ENCODE data around the gene BTBD16. TPM values are rescaled to one million over a fixed set of nuclear protein-coding genes. Genes with fewer than 3 reads are reported as not detected.

The BTBD16 gene
- total and polyA plus RNA-seq, 10 of the 15 experiments (the other 5 are each of a cell fraction or from before 2014, with no cell fraction given) = 0.11 TPM; not detected in 9

DNA sequence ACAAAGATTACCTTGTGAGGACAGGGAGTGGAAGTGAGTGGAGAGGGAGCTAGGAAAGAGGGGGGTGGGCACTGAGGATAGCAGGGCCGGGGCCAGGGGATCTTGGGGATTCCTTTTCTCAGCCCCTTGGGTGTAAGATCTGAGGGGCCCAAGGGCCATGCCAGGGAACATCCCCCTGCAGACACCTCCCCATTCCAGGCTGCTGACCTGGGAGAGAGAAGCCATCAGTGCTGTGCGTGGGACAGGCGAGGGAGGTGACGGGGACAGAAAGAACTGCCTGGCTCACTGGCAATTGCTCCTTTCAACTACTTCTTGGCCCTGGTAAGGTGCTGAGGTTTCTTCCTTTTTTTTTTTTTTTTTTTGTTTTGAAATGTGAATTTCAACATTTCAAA, 12.0 kb upstream of the BTBD16 start:
- Histone ChIP-seq H3K27me3 (replicated peaks in 1 of 2; ENCODE audit: control insufficient read depth in 2 of 2, insufficient read depth in 2 of 2, low read length in 1 of 2) (no peaks in the 10 kb centered on the region; a peak in 1 of 4 replicates), H3K4me2 (ENCODE audit: control insufficient read depth, insufficient read depth) (no peak overlapping the region), H3K9me3 (replicated peaks; ENCODE audit: control insufficient read depth, insufficient read depth, low read length) (no peaks in the 10 kb centered on the region; the same call in 2 of the 3 replicates), H3K79me2 (ENCODE audit: control insufficient read depth, insufficient read depth, low read length) (no peaks in the 10 kb centered on the region), H3K36me3 (ENCODE audit: control insufficient read depth in 2 of 2, insufficient read depth in 2 of 2, low read length in 1 of 2) (no peaks in the 10 kb centered on the region), H3K27ac (ENCODE audit: control insufficient read depth, insufficient read depth) (no peak overlapping the region), H4K20me1 (ENCODE audit: control insufficient read depth, insufficient read depth) (no peaks in the 10 kb centered on the region), H3K9ac (ENCODE audit: control insufficient read depth, insufficient read depth, low read length) (no peak overlapping the region), H3K4me3 (no peak overlapping the region), H3K4me1 (ENCODE audit: control insufficient read depth, insufficient read depth, low read length) (no peaks in the 10 kb centered on the region), H2AFZ (ENCODE audit: control insufficient read depth, low read depth, low read length) (no peak overlapping the region)
- DNase-seq (ENCODE audit: low read depth, low spot score) (no peak), FAIRE-seq (no peak), ATAC-seq (no peak)
- in situ Hi-C loops (cut with MboI) (no loop called here), intact Hi-C loops (cut with micrococcal nuclease; ENCODE audit: unreplicated experiment) (no loop called here)
- no peak for TF ChIP-seq SMAD5 (IDR thresholded peaks at IDR 0.05; ENCODE audit: low read depth)
- TF ChIP-seq POLR2A (IDR thresholded peaks at IDR 0.05; ENCODE audit: low read depth, low read length) = no peak
- TF ChIP-seq BCLAF1 (IDR thresholded peaks at IDR 0.05) = no peak
- TF ChIP-seq HDAC2 (IDR thresholded peaks at IDR 0.05) = no peak
- no peak for TF ChIP-seq ZNF217 (IDR thresholded peaks at IDR 0.05)
- no peak for TF ChIP-seq BCL3 (IDR thresholded peaks at IDR 0.05; ENCODE audit: borderline replicate concordance, insufficient read depth, low read depth, low read length, poor library complexity, severe bottlenecking)
- no peak for TF ChIP-seq FOS (IDR thresholded peaks at IDR 0.05; ENCODE audit: borderline replicate concordance, extremely low read depth, insufficient read length)
- no peak for TF ChIP-seq ESRRA (IDR thresholded peaks at IDR 0.05; ENCODE audit: low read length)
- TF ChIP-seq, protein P1, sequence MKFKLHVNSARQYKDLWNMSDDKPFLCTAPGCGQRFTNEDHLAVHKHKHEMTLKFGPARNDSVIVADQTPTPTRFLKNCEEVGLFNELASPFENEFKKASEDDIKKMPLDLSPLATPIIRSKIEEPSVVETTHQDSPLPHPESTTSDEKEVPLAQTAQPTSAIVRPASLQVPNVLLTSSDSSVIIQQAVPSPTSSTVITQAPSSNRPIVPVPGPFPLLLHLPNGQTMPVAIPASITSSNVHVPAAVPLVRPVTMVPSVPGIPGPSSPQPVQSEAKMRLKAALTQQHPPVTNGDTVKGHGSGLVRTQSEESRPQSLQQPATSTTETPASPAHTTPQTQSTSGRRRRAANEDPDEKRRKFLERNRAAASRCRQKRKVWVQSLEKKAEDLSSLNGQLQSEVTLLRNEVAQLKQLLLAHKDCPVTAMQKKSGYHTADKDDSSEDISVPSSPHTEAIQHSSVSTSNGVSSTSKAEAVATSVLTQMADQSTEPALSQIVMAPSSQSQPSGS (IDR thresholded peaks at IDR 0.05; ENCODE audit: low read length) = no peak
- TF ChIP-seq, protein P2, sequence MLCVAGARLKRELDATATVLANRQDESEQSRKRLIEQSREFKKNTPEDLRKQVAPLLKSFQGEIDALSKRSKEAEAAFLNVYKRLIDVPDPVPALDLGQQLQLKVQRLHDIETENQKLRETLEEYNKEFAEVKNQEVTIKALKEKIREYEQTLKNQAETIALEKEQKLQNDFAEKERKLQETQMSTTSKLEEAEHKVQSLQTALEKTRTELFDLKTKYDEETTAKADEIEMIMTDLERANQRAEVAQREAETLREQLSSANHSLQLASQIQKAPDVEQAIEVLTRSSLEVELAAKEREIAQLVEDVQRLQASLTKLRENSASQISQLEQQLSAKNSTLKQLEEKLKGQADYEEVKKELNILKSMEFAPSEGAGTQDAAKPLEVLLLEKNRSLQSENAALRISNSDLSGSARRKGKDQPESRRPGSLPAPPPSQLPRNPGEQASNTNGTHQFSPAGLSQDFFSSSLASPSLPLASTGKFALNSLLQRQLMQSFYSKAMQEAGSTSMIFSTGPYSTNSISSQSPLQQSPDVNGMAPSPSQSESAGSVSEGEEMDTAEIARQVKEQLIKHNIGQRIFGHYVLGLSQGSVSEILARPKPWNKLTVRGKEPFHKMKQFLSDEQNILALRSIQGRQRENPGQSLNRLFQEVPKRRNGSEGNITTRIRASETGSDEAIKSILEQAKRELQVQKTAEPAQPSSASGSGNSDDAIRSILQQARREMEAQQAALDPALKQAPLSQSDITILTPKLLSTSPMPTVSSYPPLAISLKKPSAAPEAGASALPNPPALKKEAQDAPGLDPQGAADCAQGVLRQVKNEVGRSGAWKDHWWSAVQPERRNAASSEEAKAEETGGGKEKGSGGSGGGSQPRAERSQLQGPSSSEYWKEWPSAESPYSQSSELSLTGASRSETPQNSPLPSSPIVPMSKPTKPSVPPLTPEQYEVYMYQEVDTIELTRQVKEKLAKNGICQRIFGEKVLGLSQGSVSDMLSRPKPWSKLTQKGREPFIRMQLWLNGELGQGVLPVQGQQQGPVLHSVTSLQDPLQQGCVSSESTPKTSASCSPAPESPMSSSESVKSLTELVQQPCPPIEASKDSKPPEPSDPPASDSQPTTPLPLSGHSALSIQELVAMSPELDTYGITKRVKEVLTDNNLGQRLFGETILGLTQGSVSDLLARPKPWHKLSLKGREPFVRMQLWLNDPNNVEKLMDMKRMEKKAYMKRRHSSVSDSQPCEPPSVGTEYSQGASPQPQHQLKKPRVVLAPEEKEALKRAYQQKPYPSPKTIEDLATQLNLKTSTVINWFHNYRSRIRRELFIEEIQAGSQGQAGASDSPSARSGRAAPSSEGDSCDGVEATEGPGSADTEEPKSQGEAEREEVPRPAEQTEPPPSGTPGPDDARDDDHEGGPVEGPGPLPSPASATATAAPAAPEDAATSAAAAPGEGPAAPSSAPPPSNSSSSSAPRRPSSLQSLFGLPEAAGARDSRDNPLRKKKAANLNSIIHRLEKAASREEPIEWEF (IDR thresholded peaks at IDR 0.05; ENCODE audit: insufficient replicate concordance, low read depth, low read length) = no peak
- no peak for TF ChIP-seq ATF7 (IDR thresholded peaks at IDR 0.05; ENCODE audit: low read depth)
- TF ChIP-seq SREBF1 (IDR thresholded peaks at IDR 0.05; ENCODE audit: low read length) = no peak
- TF ChIP-seq TCF7 (IDR thresholded peaks at IDR 0.05; ENCODE audit: borderline replicate concordance) = no peak
- TF ChIP-seq RAD51 (IDR thresholded peaks at IDR 0.05) = no peak
- no TSS peak for BruUV-seq (replicated peaks)
- SMC1A ChIA-PET (ENCODE audit: uncharacterized antibody, unreplicated experiment) = no interaction called here
- CTCF ChIA-PET = interaction anchor here (1.2 kb wide), 1 partner anchor 9 kb away, joined by 9 read pairs; no protein-coding TSS in a partner anchor
- POLR2A ChIA-PET = no interaction called here
- RAD21 ChIA-PET (ENCODE audit: unreplicated experiment) = interaction anchor here (0.7 kb wide), 1 partner anchor 1558 kb away, joined by 3 read pairs; no protein-coding TSS in a partner anchor
- WGBS (ENCODE audit: insufficient coverage, insufficient replicate concordance, low lambda C conversion rate, missing lambda C conversion rate) = 59% methylated on average over 3 of the region's 4 CpGs
